Endothelial cell of umbilical vein (primary cell): Measurements from ENCODE around the gene AGBL4. TPM values are rescaled to one million over a fixed set of nuclear protein-coding genes. Genes with fewer than 3 reads are reported as not detected.

Source experiments
- BruUV-seq: library from RNA; stranded (reverse); fragments of 400-500 nt; replicated peaks from 2 replicates; lab custom pipeline; 2021; lab: Mats Ljungman, UMichigan
- CTCF ChIA-PET: fragments of 300-600, 350-600 bp; sonication (Branson Sonifier 250); formaldehyde crosslinking; loops from one replicate; lab custom pipeline; 2021; ENCODE audit warnings: antibody characterized with exemption, inconsistent platforms; lab: Charles Lee
- POLR2A ChIA-PET: fragments of 300-600, 350-600 bp; sonication (Branson Sonifier 250); formaldehyde crosslinking; loops from one replicate; lab custom pipeline; 2021; ENCODE audit warnings: antibody characterized with exemption, inconsistent platforms; lab: Charles Lee
- DNase-seq: peaks from one replicate; pipeline ENCODE4 v3.0.0-alpha.2; 2011; ENCODE audit warnings: low read depth, low spot score
- FAIRE-seq: peaks from 2 replicates; lab custom pipeline; 2011; peaks lifted over from hg19 to GRCh38; lab: Jason Lieb, UNC
- H2AFZ ChIP-seq: 2 replicates; pipeline ENCODE4 v1.6.0; 2012; ENCODE audit warnings: low read depth, low read length, control low read depth, inconsistent platforms
- H3K27ac ChIP-seq: 2 replicates; pipeline ENCODE4 v1.5.1; 2011; ENCODE audit warnings: low read depth, mild to moderate bottlenecking, control low read depth, low read length, moderate library complexity; ENCODE audit not compliant: insufficient read depth
- H3K27me3 ChIP-seq, 2 experiments: 2 replicates each; pipeline versions ENCODE4 v1.6.0 to v1.6.1; 2011; ENCODE audit warnings: low read length in 2 of 2, mixed read lengths in 1 of 2; ENCODE audit not compliant: control insufficient read depth in 2 of 2, insufficient read depth in 2 of 2
- H3K36me3 ChIP-seq, 2 experiments: 2 replicates in 1 of 2; 3 replicates in 1 of 2; pipeline ENCODE4 v1.5.1; 2011; ENCODE audit warnings: low read length in 2 of 2, mild to moderate bottlenecking in 1 of 2, moderate library complexity in 1 of 2; ENCODE audit not compliant: control insufficient read depth in 2 of 2, insufficient read depth in 2 of 2; ENCODE audit errors: extremely low read depth in 1 of 2
- H3K4me1 ChIP-seq: 3 replicates; pipeline ENCODE4 v1.5.1; 2011; ENCODE audit warnings: mild to moderate bottlenecking, low read length; ENCODE audit not compliant: control insufficient read depth, insufficient read depth; ENCODE audit errors: extremely low read depth
- H3K4me2 ChIP-seq: 2 replicates; pipeline ENCODE4 v1.6.1; 2011; ENCODE audit warnings: low read length, control low read depth, mixed read lengths; ENCODE audit not compliant: insufficient read depth
- H3K4me3 ChIP-seq, 3 experiments: fragments of 200-600 bp in 1 of 3; sonication (generic), shearing (Covaris generic) in 1 of 3; replicated peaks in 1 of 3; 2 replicates each; pipeline ENCODE4 v1.5.1; 2011 to 2016; ENCODE audit warnings: control low read depth in 3 of 3, low read length in 3 of 3, mild to moderate bottlenecking in 2 of 3, inconsistent platforms in 1 of 3, low read depth in 1 of 3, moderate library complexity in 1 of 3; ENCODE audit not compliant: insufficient read depth in 1 of 3
- H3K79me2 ChIP-seq: 2 replicates; pipeline ENCODE4 v1.6.0; 2012; ENCODE audit warnings: low read length, inconsistent platforms; ENCODE audit not compliant: control insufficient read depth, insufficient read depth
- H3K9ac ChIP-seq: replicated peaks from 2 replicates; pipeline ENCODE3; 2011; ENCODE audit warnings: low read length, control low read depth; ENCODE audit not compliant: insufficient read depth; ENCODE audit errors: extremely low read depth
- H3K9me1 ChIP-seq: replicated peaks from 3 replicates; pipeline ENCODE4 v1.6.0; 2011; ENCODE audit warnings: mild to moderate bottlenecking, low read length; ENCODE audit not compliant: control insufficient read depth, insufficient read depth; ENCODE audit errors: extremely low read depth
- H3K9me3 ChIP-seq: replicated peaks from 2 replicates; pipeline ENCODE4 v1.5.1; 2012; ENCODE audit warnings: low read length, inconsistent platforms; ENCODE audit not compliant: control insufficient read depth, insufficient read depth
- H4K20me1 ChIP-seq: replicated peaks from 2 replicates; pipeline ENCODE3; 2011; ENCODE audit warnings: mild to moderate bottlenecking, low read length; ENCODE audit not compliant: control insufficient read depth, insufficient read depth; ENCODE audit errors: extremely low read depth
- CTCF ChIP-seq, 2 donors: IDR thresholded peaks; 1 replicate in 1 of 2; 2 replicates in 1 of 2; pipeline ENCODE4 v1.5.1; 2011; ENCODE audit warnings: low read length in 2 of 2, mild to moderate bottlenecking in 2 of 2, moderate library complexity in 2 of 2, control low read depth in 1 of 2, inconsistent platforms in 1 of 2, low read depth in 1 of 2; ENCODE audit not compliant: insufficient read depth in 1 of 2; ENCODE audit errors: extremely low read depth in 1 of 2
- EZH2 ChIP-seq: IDR thresholded peaks from 2 replicates; pipeline ENCODE4 v1.6.1; 2012; ENCODE audit warnings: borderline replicate concordance, low read depth, mild to moderate bottlenecking, moderate library complexity, low read length, inconsistent platforms; ENCODE audit not compliant: severe bottlenecking
- FOS ChIP-seq: IDR thresholded peaks from 2 replicates; pipeline ENCODE4 v1.6.1; 2011; ENCODE audit warnings: mild to moderate bottlenecking, low read length, moderate library complexity, borderline replicate concordance; ENCODE audit not compliant: insufficient read depth
- GATA2 ChIP-seq: IDR thresholded peaks from 2 replicates; pipeline ENCODE4 v1.7.0; 2011; ENCODE audit warnings: low read depth, mild to moderate bottlenecking, moderate library complexity, mixed read lengths, low read length; ENCODE audit not compliant: insufficient read length, insufficient read depth
- JUN ChIP-seq: IDR thresholded peaks from 2 replicates; pipeline ENCODE4 v1.6.1; 2011; ENCODE audit warnings: borderline replicate concordance, low read depth; ENCODE audit not compliant: insufficient read length, insufficient read depth
- MAX ChIP-seq: IDR thresholded peaks from 2 replicates; pipeline ENCODE4 v1.6.1; 2011; ENCODE audit not compliant: insufficient read depth, insufficient read length
- MYC ChIP-seq: IDR thresholded peaks from one replicate; pipeline ENCODE4 v1.6.1; 2011; ENCODE audit warnings: mild to moderate bottlenecking, low read depth, low read length
- POLR2A ChIP-seq: IDR thresholded peaks from 2 replicates; pipeline ENCODE4 v1.6.1; 2012; ENCODE audit warnings: low read depth, mild to moderate bottlenecking, control low read depth, low read length
- POLR2AphosphoS5 ChIP-seq: IDR thresholded peaks from 2 replicates; pipeline ENCODE4 v1.6.1; 2012; ENCODE audit warnings: low read depth, mild to moderate bottlenecking, control low read depth, low read length, moderate library complexity; ENCODE audit not compliant: insufficient read depth
- dilution Hi-C: fragments of 300-500 bp; cut with MboI; formaldehyde crosslinking; loops from one replicate; pipeline ENCODE4 v1.15.0; 2019; ENCODE audit warnings: low sequenced_read_pairs; ENCODE audit not compliant: extremely low pct_ligation_motif_present
- intact Hi-C: fragments of 100-400 bp; cut with micrococcal nuclease; formaldehyde crosslinking; loops from one replicate; pipeline ENCODE4 v1.10.0; 2022
- polyA plus RNA-seq, 4 experiments: library from polyadenylated mRNA; depleted of rRNA in 3 of 4; stranded (reverse) in 3 of 4; unstranded in 1 of 4; fragments of >200 nt; gene quantifications; 2 replicates each; pipeline versions ENCODE4 v1.2.1 to v1.2.3, GENCODE V29; 2011 to 2012; ENCODE audit warnings: missing spikeins in 1 of 4
- total RNA-seq: library from RNA; stranded (reverse); gene quantifications from 2 replicates; pipeline ENCODE4 v1.2.3, GENCODE V29; 2021

AGBL4 gene
- total and polyA plus RNA-seq, 2 donors (not counting 3 experiments of a cell fraction or from before 2014, with no cell fraction given), result not detected

GRCh38 chr1:49824261-49824660, 199.5 kb downstream of the AGBL4 start:
- H3K27ac ChIP-seq, result no peak overlapping the region
- H3K4me1 ChIP-seq, result no peaks in the 10 kb centered on the region
- intact Hi-C loops (no loop called here), dilution Hi-C loops (no loop called here)
- no peaks in the 10 kb centered on the region for H4K20me1 ChIP-seq
- POLR2A ChIA-PET, result no interaction called here
- DNase-seq (no peak), FAIRE-seq (no peak)
- TF ChIP-seq POLR2A, result no peak
- TF ChIP-seq JUN, result no peak
- no peak for TF ChIP-seq MYC
- no peak for TF ChIP-seq CTCF (IDR thresholded peaks at IDR 0.05; ENCODE audit: extremely low read depth in 1 of 2, insufficient read depth in 1 of 2, low read depth in 1 of 2, low read length in 2 of 2)
- no peak for TF ChIP-seq POLR2AphosphoS5
- TF ChIP-seq GATA2, result no peak
- TF ChIP-seq EZH2, result no peak
- TF ChIP-seq MAX, result no peak
- TF ChIP-seq FOS, result no peak
- H3K9me1 ChIP-seq, result no peaks in the 10 kb centered on the region
- H2AFZ ChIP-seq, result no peak overlapping the region
- no peak overlapping the region for H3K4me3 ChIP-seq
- H3K4me2 ChIP-seq, result no peak overlapping the region
- H3K9me3 ChIP-seq, result no peaks in the 10 kb centered on the region
- no peaks in the 10 kb centered on the region for H3K27me3 ChIP-seq
- H3K9ac ChIP-seq, result no peak overlapping the region
- no TSS peak for BruUV-seq
- CTCF ChIA-PET, result no interaction called here
- H3K36me3 ChIP-seq, result no peaks in the 10 kb centered on the region
- H3K79me2 ChIP-seq, result no peaks in the 10 kb centered on the region
